GM18861 (cell line): ENCODE results near the gene SH3PXD2B.
"Not testable (repeated sequence)": the region's sequence is repeated elsewhere in the genome, so short reads cannot be mapped to it uniquely, and the experiment has no call there.

ENCODE experiments used
- ATAC-seq: cut with Tn5 transposase; IDR thresholded peaks from one replicate; pipeline ENCODE4 v1.9.1; 2021; ENCODE audit not compliant: unreplicated experiment

The SH3PXD2B gene

DNA sequence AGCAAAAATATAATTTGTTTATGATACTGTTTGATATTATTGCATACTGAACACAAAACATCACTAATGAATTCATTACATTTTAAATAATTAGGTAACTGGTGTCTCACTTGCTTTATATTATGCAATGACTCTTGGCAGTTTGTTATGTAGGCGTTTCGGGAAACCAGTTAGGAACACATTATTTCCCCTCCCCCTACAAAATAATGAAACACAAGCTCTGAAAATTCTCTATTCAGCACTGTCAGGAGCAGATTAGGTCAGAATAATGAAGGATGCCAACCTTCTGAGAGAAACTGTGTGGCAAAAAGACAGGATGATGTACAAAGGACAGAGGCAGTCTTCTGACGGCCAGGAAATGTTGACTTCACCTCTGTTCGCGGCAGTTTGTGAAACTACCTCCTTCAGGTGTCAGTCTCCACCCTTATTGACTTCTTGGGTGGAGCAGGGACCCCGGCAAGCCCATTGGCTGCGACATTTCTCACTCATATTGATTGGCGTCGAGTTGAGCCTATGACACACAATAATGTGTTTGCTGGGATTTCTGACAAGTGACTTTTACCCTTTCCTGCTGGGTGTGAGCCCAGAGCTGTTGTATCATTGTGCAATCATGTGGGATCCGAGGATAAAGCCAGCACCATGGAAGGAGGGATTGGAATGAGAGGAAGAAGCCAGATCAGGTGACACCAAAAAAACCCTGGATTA is 33.9 kb downstream of the SH3PXD2B start:
- ATAC-seq = no peak

DNA sequence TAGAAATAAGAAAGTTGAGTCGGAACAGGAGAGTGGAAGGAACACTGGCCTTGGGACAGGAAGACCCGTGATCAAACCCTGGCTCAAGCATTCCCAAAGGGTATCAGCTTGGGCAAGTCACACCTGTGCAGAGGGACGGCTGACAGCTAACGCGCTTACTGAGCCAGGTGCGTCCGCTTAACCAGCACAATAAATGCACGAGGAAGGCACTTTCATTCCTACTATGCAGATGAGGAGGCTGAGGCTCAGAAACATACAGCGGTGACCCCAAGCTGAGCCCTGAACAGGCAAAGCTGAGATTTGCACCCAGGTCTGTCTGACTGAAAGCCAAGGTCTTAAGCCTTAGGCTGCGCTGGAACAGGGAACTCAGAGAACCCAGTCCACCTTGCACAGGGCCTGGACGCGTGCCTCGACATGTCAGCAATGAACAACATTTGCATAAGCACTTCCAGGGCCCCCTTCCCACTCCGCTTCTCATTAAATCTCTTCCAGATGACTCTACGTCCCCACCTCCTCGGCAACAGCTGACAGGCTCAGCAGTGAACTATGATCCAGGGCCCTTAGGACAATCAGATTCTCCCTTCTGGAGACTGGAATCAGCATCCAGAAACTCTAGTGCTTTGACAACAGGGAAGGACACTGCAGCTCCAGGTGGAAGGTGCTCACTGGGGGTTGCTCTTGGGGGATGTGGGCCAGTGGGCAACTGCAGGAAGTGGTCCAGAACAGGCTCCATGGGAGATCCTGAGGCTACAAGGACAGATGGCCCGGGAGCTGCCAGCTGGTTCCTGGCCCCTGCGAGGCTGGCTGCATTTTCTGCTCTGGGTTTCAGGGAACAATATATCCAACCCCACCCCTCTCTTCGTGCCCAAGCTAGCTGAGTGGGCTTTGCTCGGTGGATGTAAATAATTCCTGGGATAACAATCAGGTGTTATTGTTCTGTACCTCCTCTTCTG is 35.2 kb downstream of the SH3PXD2B start:
- ATAC-seq = no peak

DNA sequence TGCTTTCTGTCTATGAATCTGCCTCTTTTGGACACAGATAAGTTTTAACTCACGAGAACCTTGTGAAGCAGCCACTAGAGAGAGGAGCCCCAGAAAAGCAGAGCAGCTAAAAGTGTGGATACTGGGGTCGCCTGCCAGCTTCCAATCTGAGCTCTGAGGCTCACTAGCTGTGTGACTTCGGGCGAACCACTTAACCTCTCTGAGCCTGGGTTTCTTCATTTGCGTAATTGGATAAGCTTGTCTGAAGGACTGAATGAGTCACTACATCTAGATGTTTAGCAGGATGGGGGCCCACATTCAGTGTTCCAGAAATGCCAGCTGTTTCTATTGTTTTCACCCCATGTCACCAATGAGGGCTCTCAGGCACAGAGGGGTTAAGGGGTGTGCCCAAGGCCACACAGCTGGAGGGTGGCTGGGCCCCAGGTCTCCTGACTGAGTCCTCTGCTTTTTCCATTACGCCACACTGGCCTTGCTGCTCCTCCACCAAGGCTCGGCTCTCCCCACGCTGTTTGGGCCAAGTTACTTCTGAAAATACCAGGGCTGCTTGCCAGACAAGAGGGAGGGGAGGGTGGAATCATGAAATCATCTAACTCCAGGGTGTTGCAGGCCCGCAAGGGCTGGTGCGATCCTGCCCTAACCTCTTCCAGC is 36.2 kb downstream of the SH3PXD2B start:
- no peak for ATAC-seq

DNA sequence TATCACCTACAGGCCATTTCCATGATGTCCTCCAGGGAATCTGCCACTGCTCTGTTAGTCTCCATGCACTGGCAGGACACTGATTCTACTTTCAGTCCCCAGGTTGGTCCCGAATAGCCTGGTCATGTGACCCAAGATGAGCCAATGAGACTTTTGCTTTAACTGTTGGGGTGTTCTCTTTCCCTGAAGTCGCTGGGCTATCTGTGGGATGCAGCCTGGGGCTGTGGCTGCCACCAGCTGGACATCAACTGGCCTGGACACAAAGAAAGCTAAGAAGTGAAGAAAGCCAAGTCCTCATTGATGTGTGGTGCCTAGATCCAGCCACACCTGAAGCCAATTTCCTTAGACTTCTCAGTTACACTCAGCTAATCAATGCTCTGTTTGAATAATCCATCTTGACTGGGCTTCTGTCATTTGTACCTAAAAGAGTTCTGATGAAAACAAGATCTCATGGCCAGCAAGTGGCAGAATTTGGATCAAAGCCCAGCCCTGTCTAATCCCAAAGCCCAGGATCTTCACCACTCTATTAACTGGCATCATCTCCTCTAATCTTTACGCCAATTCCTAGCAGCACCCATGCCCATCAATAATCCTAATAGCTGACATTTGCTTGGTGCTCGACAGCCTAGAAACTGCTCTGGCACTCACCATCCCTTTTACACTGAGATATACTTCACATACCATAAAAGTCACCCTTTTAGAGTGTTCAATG is 37.0 kb downstream of the SH3PXD2B start:
- no peak for ATAC-seq

DNA sequence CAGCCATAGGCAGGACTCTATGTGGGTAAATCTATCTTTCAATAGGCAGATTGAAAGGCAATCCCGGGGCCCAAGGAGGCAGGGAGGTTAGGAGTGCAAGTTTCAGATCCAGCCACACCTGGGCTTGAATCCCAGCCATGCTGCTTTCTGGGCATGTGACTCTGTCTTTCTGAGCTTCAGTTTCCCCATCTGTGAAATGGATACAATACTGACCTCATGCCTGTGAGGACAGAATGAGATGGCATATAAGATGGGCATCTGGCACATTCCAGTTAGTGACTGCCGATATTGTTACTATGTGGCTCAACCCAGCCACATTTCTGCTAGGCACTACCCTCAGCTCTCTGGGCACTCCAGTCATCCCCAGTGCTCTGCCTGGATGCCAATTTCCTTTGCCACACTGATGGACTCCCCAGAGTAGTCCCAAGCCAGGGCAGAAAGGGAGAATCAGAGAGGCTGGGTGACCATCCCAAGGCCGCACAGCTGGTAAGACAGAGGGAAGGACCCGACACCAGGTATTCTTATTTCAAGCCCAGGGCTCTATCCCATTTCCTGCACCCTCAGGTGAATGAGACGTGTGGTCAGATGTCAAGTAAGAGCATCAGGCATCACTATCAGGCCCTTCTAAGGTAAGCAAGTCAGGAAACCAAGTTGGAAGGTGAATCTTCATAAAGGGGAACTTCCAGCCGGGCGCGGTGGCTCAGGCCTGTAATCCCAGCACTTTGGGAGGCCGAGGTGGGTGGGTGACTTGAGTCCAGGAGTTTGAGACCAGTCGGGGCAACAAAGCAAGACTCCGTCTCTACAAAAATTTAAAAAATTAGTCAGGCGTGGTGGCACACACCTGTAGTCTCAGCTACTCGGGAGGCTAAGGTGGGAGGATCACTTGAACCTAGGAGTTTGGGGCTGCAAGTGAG is 38.7 kb downstream of the SH3PXD2B start:
- ATAC-seq = no peak

DNA sequence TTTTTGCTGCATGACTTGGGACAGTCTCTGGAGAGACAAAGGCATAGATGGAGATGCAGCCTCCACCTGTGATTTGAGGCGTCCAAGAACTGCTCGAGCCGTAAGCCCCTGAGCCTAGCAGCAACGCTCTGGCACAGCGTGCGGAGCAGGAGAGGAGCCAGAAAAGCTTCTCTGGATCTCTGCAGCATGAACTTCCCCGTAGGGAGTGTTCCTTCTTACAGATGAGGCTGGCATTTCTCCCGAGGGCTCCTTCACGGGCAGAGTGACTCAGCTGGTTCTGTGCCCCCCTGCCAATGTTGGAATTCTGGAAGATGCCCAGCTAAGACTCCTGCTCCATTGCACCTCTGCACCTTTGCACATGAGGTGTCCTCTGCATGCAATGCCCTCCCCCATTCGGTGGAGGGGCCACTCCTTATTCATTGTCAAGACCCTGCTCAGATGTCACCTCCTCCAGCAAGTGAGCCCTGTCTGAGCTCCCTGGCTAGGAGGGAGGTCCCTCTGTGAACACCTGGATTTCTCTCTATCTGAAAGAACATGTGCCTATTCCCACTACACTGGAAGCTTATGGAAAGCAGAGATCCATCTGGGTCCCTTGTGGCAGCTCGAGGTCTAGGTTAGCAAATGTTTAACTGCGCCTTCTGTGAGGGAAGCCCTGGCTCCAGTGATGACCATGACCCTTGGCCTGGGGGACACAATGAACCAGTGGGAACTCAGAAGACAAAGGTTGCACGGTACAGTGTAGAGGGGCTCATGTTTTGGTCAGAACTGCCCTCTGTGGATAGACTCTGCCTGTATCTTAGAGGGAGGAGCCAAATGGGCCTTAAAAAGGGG is 39.6 kb downstream of the SH3PXD2B start:
- no peak for ATAC-seq

DNA sequence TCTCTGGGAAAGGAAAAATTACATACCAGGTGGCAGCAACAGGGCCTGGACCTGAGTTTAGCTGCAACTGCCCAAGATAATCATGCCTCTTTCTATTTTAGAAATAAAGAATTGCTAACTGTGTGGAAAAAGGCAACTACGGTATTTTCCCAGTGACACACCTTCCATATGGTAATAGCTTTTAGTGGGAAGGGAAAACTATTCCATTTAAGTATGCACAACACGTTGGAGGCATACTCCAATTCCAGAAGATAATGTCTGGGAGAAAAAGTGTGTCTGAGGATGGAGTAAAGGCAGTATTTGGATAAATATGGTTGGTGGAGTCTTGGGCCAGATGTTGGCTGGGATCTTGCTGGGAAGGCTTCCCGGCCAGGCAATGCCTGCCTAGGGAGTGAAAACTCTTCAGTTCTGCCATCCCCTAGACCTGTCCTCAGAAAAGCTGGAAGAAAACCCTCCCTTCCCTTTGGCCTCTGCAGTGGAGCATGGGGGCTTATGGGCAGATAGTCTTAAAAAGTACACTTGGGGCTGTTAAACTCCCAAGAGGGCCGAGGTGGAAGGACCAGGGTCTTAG is 40.6 kb downstream of the SH3PXD2B start:
- ATAC-seq = no peak

DNA sequence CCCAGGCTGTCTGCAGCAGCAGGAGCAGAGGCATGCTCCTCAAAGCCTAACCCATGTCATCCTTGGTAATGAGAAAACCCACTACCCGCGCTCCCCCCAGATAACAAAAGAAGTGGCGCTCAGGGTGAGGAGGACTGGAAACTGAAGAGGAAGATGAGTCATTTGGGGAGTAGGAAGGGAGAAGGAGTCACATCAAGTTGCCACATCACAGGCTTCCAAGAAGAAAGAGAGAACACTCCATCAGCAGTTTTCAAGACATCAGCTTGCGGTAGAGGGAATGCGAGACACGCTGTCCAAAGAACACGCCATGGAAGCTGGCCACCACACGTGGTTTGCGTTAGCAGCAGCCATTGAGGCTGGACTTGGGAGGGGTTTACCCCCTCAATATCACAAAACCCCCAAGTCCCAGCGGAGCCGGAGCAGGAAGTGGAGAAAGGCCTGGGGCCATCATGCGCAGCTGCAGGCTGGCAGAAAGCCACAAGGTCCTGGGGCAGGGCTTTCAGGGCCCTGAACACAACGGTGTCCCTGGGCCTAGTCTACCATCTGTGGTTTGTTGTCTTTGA is 41.5 kb downstream of the SH3PXD2B start:
- no peak for ATAC-seq

DNA sequence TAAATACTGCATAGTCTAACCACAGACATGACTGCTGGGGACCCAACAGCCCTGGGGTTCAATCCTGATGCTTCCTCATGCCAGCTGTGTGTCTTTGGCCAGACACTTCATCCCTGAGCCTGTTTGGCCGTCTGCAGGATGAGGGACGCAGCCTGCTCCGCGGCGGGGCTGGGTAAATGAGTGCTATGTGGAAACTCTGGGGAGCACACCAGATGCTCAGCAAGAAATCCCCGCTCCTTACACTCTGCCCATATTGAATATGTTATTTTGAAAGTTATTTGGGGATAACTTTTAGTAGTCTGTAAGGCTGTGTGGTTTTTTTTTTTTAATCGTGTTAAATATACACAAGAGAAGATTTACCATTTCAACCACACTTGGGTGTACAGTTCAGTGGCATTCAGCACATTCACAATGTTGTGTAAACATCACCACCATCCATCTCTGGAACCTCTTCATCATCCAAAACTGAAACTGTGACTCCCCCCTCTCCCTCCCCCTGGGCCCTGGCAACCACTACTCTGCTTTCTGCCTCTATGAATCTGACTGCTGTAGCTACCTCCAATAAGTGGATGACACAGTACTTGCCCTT is 42.7 kb downstream of the SH3PXD2B start:
- ATAC-seq = no peak

DNA sequence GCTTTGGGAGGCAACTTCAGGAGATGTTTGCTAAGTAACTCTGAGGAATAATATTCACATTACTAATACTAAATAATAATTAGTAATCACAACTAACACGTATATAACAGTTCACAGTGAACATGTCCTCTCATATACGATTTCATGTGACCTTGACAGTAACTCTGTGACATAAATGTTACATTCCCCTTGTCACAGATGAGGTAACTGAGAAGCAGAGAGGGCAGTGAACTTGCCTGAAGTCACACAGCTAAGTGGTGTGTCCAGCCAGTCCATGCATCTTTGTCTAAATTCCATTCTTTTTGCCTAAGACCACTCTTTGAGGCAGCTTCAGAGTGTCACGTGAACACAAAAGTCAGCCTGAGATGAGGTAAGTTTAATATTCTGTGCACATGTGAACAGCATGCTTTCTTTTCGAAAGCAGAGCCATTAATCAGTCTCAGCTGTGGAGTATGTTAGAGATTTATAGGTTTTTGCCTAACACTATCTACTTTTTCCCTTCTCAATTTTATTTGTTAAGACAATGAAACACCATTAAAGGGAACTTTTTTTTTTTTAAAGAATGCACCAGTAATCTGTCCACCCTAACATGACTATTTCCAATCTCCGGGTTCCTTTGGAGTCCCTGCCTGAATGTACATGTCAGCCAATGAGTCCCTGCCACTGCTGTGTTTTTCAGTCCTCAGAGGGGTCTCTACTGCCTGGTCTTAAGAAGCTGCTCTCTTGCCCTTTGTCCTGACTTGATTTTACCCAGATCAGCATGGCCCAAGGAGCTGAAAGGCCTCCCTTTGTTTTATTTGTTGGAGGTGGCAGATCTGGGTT is 43.5 kb downstream of the SH3PXD2B start:
- ATAC-seq = no peak

DNA sequence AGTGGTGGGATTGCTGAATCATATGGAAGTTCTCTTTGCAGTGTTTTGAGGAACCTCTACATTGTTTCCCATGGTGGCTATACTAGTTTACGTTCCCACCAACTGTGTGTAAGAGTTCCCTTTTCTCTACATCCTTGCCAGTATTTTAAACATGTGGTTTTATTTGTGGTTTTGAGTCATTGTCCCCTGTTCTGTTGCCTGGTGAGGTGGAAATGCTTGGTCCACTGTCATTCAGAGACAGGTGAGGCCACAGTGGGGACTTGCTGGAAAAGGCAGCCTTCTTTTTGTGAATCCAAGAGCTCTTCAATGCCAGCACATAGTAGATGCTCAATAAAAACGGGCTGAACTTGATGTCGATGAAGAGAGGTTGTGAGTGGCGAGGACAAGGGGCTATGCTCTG is 44.2 kb downstream of the SH3PXD2B start:
- no peak for ATAC-seq

DNA sequence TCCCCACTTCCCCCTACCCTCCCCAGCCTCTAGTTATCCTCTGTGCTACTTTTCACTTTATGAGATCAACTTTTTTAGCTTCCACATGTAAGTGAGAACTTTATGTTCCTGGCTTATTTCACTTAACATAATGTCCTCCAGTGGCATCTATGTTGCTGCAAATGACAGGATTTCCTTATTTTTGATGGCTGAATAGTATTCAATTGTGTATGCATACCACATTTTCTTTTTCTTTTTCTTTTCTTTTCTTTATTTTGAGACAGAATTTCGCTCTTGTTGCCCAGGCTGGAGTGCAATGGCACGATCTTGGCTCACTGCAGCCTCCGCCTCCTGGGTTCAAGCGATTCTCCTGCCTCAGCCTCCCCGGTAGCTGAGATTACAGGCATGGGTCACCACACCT is 44.8 kb downstream of the SH3PXD2B start:
- not testable (repeated sequence) for ATAC-seq

DNA sequence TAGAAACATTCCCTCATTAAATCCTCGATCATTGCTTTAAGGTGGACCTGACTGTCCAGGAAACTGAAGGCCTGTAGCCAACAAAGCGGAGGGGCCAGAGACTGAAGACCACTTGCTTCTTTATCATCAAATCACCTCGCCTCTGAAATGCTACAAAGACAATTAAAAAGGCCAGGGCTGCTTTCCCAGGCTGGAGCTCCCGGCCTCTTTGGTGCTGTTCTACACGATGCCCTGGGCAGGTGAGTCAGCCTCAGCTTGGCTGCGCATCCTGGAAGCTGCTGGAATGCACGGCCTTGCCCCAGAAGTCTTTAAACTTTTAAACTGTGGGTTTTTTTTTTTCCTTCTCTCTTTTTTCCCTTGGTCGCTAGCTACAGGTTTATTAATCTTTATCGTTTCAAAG is 46.5 kb downstream of the SH3PXD2B start:
- no peak for ATAC-seq

DNA sequence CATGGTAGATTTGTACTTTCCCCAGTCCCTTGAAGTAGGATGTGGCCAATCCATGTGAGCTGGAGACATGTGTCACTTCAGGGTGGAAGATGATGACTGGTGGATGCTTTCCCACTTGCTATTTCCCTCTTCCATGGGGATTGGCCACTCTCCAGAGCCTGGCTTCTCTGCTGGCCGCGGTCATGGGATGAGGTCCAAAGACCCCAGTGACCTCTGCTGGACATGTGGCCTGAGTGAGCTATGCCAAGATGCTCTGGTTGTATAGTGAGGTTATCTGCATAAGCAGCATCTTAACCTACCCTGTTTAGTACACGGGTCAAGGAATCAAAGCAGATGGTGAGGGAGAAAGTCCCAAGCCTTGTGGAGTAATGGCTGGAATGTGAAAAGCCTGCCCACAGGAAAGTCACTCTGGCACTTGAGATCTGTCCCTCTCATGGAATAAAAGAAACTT is 47.1 kb downstream of the SH3PXD2B start:
- no peak for ATAC-seq

DNA sequence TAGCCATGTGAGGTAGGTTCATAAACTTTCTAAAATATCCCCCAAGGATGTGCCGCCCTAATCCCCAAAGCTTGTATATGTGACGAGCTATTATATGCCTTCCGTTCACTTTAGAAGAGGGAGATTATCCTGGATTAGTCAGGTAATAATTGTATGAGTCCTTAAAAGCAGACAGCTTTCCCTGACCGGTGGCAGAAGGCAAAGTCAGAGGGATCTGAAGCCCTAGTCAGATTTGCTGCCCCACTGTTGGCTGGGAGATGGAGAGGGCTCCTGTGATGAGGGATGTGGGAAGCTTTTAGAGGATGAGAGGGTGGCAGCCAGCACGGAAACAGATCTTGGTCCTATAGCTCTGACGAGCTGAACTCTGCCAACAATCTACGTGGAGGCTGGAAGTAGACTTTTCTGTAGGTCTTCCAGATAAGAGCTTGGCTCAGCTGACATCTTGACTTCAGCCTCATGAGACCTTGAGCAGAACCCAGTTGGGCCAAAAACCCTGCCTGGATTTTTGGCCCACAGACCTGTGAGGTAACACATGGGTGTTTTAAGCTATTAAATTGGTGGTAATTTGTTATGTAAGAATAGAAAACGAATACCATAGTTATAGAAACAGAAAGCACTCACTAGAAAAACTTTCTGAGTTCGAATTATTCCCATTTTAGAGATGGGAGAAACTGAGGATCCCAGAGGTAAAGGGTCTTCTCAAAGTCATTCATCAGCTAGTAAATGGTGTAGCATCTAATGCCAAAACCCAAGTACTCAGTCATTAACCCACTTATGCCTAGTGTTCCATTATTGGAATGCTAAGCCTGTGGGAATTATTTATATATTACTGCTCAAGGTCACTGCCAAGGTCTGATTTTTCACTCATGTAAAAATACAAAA is 48.9 kb downstream of the SH3PXD2B start:
- ATAC-seq = no peak

DNA sequence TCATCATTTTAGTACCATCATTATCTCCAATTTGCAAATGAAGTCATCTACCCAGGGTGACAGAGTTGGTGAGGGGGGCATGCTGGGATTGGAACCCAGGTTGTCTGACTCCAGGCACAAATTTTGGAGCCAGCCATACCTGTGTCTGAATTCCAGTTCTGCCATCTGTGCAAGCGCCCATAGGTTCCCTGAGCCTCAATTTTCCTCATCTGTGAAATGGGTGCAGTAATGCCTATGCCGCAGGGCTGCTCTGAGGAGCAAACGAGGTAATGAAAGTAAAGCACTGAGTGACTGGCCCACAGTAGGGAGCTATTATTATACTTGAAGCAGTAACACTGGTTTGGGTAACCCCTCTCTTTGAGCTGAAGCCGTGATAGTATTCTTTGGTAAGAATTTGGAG is 49.6 kb downstream of the SH3PXD2B start:
- no peak for ATAC-seq
